ENCODE results near the gene VSTM1.
A peak's percentile ranks its signal among the peaks of the same experiment; 100 is the strongest.
"Not testable (repeated sequence)": the region's sequence is repeated elsewhere in the genome, so short reads cannot be mapped to it uniquely, and the experiment has no call there.

VSTM1 gene

GRCh38 chr19:54069470-54069869 is 5.8 kb upstream of the VSTM1 start:
- no peak for DNase-seq

GRCh38 chr19:54062643-54063042 is 1.1 kb downstream of the VSTM1 start:
- DNase-seq, result no peak

DNA sequence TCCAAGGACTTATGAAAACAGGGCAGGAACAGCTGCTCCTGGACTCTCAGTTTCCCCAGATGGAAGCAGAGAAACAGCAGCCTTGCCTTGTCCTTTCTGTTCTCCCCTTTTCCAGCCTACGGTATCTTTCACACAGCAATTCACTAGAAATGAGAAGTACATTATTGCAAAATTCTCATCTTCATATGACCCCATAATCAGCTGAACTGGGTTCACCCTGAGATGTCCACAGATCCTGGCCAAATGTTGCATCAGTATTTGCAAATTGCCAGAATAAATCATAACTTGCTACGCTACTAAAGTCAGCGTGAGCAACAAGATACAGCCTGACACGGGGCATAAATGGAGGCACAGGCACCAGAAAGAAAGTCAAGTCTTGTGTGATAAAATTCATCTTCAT is 16.1 kb downstream of the VSTM1 start:
- DNase-seq, result no peak

- DNase-seq, result no peak
These were observed 17.9 kb downstream of the VSTM1 start for GRCh38 chr19:54045771-54046170.

DNA sequence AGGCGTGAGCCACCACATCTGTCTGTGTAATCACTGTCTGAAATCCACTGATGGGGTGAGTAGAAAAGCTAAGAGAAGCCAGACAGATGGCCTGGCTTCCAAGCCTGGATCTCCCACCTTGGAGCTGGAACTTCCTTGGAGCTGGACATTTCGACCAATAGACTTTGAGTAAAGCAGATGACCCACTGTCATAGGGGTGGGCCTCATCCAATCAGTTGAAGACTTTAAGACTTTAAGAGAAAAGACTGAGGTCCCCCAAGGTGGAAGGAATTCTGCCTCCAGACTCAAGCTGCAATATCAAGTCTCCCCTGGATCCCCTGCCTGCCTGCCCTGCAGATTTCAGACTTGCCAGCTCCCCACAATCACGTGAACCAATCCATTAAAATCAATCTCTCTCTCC is 20.7 kb downstream of the VSTM1 start:
- no peak for DNase-seq

DNA sequence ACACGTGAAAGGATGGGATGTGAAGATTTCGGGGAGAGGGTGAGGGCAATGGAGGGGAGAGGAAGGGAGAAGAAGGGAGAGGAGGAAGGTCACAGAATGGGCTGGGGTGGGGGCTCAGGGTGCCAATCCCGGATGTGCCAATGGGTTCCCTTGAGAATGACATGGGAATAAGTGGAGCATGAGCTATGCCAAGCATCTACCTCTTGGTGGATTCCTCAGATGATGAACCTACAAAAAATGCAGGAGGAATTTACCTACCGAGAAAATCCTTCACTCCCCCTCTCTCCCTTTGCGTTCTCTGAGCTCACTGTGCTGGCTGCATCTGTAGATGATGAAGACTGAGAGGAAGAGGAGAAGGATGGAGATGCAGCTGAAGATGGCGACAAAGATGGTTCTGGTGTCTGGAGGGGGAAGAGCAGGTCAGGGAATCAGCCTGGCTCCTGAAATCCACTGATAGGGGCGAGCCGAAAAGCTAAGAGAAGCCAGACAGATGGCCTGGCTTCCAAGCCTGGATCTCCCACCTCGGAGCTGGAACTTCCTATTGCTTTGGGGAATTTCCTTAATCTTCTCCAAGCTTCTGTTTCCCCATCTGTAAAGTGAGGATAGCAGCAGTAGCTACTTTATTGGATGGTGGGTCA is 21.6 kb downstream of the VSTM1 start:
- peak; percentile 63 for DNase-seq

DNA sequence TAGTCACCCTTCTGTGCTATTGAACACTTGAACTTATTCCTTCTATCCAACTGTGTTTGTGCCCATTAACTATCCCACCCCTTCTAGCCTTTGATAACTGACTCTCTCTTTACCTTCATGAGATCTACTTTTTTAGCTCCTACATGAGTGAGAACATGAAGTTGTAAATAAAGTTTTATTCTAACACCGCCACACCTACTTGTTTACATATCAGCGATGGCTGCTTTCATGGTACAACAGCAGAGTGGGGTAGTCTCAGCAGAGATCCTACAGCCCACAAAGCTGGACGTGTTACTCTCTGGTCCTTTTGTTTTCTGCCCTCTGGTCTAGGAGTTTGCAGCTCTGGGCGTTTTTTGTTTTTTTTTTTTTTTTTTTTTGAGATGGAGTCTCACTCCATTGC is 23.7 kb downstream of the VSTM1 start:
- DNase-seq, result no peak

- DNase-seq, result not testable (repeated sequence)
These were observed 27.2 kb downstream of the VSTM1 start for GRCh38 chr19:54036542-54036941.

DNA sequence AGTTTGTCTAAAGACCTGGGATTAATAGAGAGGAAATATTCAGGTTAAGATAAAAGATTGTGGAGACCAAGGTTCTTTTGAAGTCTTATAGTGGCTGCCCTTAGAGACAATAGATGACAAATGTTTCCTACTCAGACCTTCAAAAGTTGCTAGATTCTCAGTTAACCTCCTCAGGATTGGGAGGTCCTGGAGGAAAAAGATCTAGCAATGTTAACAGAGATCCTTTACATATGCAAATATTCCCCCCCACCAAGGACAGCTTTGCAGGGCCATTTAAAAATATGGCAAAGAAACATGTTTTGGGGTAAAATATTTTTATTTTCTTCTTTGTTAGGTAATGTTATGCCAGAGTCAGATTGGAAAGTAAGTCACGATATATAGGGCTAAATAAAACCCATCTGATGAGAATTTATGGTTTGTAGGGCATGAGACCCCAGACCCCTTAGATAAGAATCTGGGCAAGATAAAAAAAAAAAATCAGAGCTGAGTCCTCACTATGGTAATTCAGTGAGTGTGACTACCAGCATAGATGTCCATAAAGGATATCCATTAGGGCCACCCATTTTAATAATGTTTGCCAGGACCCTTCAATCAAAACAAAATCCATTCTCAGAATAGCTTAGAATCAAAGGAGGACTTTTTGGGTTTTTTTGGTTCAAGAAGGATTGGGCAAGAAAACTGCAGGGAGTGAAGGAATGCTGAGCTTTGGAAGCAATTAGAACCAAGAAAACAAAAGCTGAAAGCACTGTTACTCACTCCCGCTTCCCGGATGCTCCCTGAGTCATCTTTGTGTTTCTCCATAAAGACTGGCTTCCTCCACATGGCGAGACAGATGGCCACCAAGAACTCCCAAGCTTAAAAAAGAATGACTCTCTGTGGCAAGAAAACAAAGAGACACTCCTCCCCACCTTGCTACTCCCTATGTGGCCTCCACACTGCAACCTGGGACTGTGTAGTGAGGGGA is 28.2 kb downstream of the VSTM1 start:
- DNase-seq, result peak; percentile 66

DNA sequence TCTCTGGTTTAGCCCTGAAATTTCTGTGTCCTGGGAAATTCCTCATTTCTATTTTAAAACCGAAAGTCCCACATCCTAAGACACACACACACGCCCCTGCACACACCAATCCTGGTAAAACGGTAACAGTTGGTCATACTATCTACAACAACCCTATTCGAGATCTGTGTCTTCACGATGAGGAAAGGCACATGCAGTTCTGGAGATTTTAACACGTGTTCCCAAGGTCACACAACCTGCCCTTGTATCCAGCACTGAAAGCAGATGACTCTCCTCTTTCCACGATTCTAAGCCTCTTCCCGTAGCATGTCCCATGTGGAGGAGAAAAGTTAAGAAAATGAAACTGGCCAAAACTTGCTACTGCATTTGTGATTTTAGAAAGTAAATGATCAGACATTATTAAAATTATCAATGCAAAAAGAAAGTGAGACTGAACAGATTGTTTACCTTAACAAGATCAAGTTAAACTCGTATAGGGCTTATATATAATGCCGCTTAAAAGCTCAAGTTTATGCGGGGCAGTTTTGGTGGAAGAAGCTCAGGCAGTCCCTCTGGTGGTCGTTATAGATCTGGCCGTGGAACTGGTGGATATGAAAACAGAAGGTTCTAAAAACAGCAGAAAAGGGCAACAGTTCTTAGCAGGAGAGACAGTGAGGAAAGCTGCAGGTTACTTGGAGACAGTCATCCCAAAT is 32.7 kb downstream of the VSTM1 start:
- DNase-seq, result no peak

GRCh38 chr19:54029930-54030490 is 33.7 kb downstream of the VSTM1 start:
- DNase-seq, result peak; percentile 20

DNA sequence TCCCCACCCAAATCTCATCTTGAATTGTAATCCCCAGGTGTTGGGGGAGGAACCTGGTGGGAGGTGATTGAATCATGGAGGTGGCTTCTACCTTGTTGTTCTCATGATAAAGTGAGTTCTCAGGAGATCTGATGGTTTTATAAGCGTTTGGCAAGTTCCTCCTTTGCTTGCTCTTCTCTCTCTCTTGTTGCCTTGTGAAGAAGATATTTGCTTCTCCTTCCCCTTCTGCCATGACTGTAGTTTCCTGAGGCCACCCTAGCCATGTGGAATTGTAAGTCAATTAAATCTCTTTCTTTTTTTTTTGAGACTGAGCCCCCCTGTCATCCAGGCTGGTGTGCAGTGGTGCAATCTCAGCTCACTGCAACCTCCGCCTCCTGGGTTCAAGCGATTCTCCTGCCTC is 34.4 kb downstream of the VSTM1 start:
- no peak for DNase-seq

- no peak for DNase-seq
These were observed 37.0 kb downstream of the VSTM1 start for GRCh38 chr19:54026656-54027055.

- DNase-seq, result no peak
These were observed 39.0 kb downstream of the VSTM1 start for GRCh38 chr19:54024660-54025059.

GRCh38 chr19:54023191-54023590 is 40.5 kb downstream of the VSTM1 start:
- DNase-seq, result no peak

DNA sequence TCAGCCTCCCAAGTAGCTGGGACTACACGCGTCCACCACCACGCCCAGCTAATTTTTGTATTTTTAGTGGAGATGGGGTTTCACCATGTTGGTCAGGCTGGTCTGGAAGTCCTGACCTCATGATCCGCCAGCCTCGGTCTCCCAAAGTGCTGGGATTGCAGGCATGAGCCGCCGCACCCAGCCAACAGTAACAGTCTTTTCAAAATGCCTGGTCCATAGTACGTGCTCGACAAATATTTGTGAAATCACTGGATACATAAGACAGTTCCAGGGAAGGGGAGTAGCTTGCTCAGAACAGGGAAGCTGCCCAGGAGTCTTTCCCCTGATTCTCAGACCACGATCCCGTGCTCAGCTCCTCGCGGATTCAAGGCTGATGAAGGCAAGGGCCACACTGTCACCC is 41.8 kb downstream of the VSTM1 start:
- no peak for DNase-seq

GRCh38 chr19:54021363-54021762 is 42.3 kb downstream of the VSTM1 start:
- no peak for DNase-seq

GRCh38 chr19:54017261-54017660 is 46.4 kb downstream of the VSTM1 start:
- DNase-seq, result no peak

DNA sequence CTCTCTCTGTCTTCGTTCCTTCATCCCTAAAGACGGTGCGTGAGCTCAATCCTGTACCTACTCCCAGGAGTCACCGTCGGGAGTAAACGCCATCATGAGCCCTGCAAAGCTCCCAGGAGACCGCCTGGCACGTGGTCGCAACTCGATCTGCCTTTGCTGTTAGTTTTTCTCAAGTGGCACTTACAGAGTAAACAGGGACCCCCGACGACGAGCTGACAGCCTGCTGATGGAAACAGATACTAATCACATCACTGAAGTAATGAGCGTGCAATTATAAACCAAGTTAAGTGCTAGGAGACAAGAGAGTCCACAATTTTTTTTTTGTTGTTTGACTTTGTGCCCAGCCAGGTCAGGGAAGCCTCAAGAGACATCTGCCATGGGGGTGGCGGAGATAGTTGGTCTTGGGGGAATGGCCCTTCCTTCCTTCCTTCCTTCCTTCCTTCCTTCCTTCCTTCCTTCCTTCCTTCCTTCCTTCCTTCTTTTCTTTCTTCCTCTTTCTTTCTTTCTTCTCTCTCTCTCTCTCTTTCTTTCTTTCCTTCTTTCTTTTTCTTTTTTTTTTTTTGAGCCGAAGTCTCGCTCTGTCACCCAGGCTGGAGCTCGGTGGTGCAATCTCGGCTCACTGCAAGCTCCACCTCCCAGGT is 48.7 kb downstream of the VSTM1 start:
- no peak for DNase-seq

- DNase-seq, result no peak
These were observed 49.8 kb downstream of the VSTM1 start for GRCh38 chr19:54013866-54014265.

GRCh38 chr19:54011507-54012211 is 52.0 kb downstream of the VSTM1 start:
- no peak for DNase-seq

DNA sequence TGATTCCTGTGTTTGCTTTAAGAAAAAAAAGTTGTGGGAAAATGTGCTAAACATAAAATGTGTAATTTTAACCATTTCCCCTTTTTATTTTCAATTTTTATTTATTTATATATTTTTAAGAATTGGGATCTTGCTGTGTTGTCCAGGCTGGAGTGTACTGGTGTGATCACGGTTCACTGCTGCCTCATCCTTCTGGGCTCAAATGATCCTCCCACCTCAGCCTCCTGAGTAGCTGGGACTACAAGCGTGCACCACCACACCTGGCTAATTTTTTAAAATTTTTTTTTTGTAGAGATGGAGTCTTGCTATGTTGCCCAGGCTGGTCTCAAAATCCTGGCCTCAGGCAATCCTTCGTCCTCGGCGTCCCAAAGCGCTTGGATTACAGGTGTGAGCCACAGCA is 53.2 kb downstream of the VSTM1 start:
- no peak for DNase-seq
